KOPT-K1 (cell line): ENCODE measurements around the gene SYF2.
"Not testable (repeated sequence)": the region's sequence is repeated elsewhere in the genome, so short reads cannot be mapped to it uniquely, and the experiment has no call there.

Experiments used
- H3K27ac ChIP-seq: fragments of 200-600 bp; sonication (generic); 2 replicates; pipeline ENCODE4 v1.5.1; 2016; ENCODE audit warnings: antibody characterized with exemption, mild to moderate bottlenecking, low read depth, low read length; ENCODE audit not compliant: poor library complexity, severe bottlenecking
- H3K36me3 ChIP-seq: fragments of 200-600 bp; sonication (generic); 2 replicates; pipeline ENCODE4 v1.5.1; 2017; ENCODE audit warnings: antibody characterized with exemption, mild to moderate bottlenecking, low read length, moderate library complexity; ENCODE audit not compliant: insufficient read depth
- H3K9me3 ChIP-seq: fragments of 200-600 bp; sonication (generic); 2 replicates; pipeline ENCODE4 v1.5.1; 2017; ENCODE audit warnings: antibody characterized with exemption, low read length, mild to moderate bottlenecking; ENCODE audit not compliant: insufficient read depth, poor library complexity, severe bottlenecking

SYF2 gene

GRCh38 chr1:25232027-25232865 is at the start of gene SYF2:
Gene SYF2, minus strand, starts transcription at chr1:25232502. Its CDS starts 35 bp downstream, at chr1:25232467.
- Histone ChIP-seq H3K36me3 (peaks cover 42% of the 10 kb centered on the region), H3K27ac (peak within 1 kb of the TSS; percentile 78), H3K9me3 (no peaks in the 10 kb centered on the region)

GRCh38 chr1:25279693-25280111 is 47.4 kb upstream of the SYF2 start:
- H3K27ac ChIP-seq, H3K36me3 ChIP-seq, H3K9me3 ChIP-seq: not testable (repeated sequence)

- not testable (repeated sequence) for H3K36me3 ChIP-seq, H3K9me3 ChIP-seq
Observed at GRCh38 chr1:25278790-25279189, 46.5 kb upstream of the SYF2 start.

GRCh38 chr1:25278358-25278757 is 46.1 kb upstream of the SYF2 start:
- H3K36me3 ChIP-seq, H3K9me3 ChIP-seq, H3K27ac ChIP-seq: not testable (repeated sequence)

More at GRCh38 chr1:25278790-25279189, 46.5 kb upstream of the SYF2 start:
- H3K27ac ChIP-seq: not testable (repeated sequence)

- H3K27ac ChIP-seq, H3K36me3 ChIP-seq, H3K9me3 ChIP-seq: not testable (repeated sequence)
Observed at GRCh38 chr1:25277295-25277694, 45.0 kb upstream of the SYF2 start.

GRCh38 chr1:25275648-25276047 is 43.3 kb upstream of the SYF2 start:
- not testable (repeated sequence) for H3K27ac ChIP-seq, H3K9me3 ChIP-seq, H3K36me3 ChIP-seq

- not testable (repeated sequence) for H3K27ac ChIP-seq
Observed at GRCh38 chr1:25272238-25272637, 39.9 kb upstream of the SYF2 start, which contains the start of gene RHD. Gene RHD, plus strand, starts transcription at chr1:25272509. Its CDS starts 39 bp downstream, at chr1:25272548.

GRCh38 chr1:25268143-25268760 is 36.0 kb upstream of the SYF2 start:
- H3K36me3 ChIP-seq, H3K9me3 ChIP-seq: not testable (repeated sequence)
- H3K27ac ChIP-seq: peak overlapping the region; percentile 46

More at GRCh38 chr1:25272238-25272637, 39.9 kb upstream of the SYF2 start, which contains the start of gene RHD:
- not testable (repeated sequence) for H3K9me3 ChIP-seq, H3K36me3 ChIP-seq

GRCh38 chr1:25267288-25268142 is 35.2 kb upstream of the SYF2 start:
- not testable (repeated sequence) for H3K36me3 ChIP-seq, H3K9me3 ChIP-seq
- H3K27ac ChIP-seq: peak overlapping the region; percentile 46

- H3K9me3 ChIP-seq, H3K36me3 ChIP-seq: not testable (repeated sequence)
- peak overlapping the region; percentile 70 for H3K27ac ChIP-seq
Observed at GRCh38 chr1:25266554-25267287, 34.4 kb upstream of the SYF2 start.

GRCh38 chr1:25260336-25260735 is 28.0 kb upstream of the SYF2 start:
- H3K9me3 ChIP-seq, H3K36me3 ChIP-seq, H3K27ac ChIP-seq: not testable (repeated sequence)

GRCh38 chr1:25259813-25260212 is 27.5 kb upstream of the SYF2 start:
- not testable (repeated sequence) for H3K27ac ChIP-seq, H3K9me3 ChIP-seq, H3K36me3 ChIP-seq

- Histone ChIP-seq H3K9me3 (no peaks in the 10 kb centered on the region), H3K36me3 (no peaks in the 10 kb centered on the region), H3K27ac (no peak overlapping the region)
Observed at GRCh38 chr1:25257196-25257595, 24.9 kb upstream of the SYF2 start.

- H3K27ac ChIP-seq: no peak overlapping the region
- H3K36me3 ChIP-seq: no peaks in the 10 kb centered on the region
- H3K9me3 ChIP-seq: no peaks in the 10 kb centered on the region
Observed at GRCh38 chr1:25256578-25256965, 24.3 kb upstream of the SYF2 start.
